Measurements from ENCODE around the gene MAP2K2. TPM values are rescaled to one million over a fixed set of nuclear protein-coding genes. Genes with fewer than 3 reads are reported as not detected.

Gene MAP2K2
- total and polyA plus RNA-seq, 2 donors (not counting 3 experiments of a cell fraction or from before 2014, with no cell fraction given), result 126 to 171 TPM

- H3K79me2 ChIP-seq (ENCODE audit: control insufficient read depth, insufficient read depth, low read length), result no peaks in the 10 kb centered on the region
- no peak for DNase-seq (ENCODE audit: low read depth, low spot score)
- no peak overlapping the region for H3K27ac ChIP-seq (ENCODE audit: insufficient read depth, low read depth, low read length)
- no TSS peak for BruUV-seq (replicated peaks)
- no peaks in the 10 kb centered on the region for H3K36me3 ChIP-seq (ENCODE audit: control insufficient read depth in 2 of 2, extremely low read depth in 1 of 2, insufficient read depth in 2 of 2, low read length in 2 of 2)
- H3K4me3 ChIP-seq (replicated peaks in 1 of 3; ENCODE audit: insufficient read depth in 1 of 3, low read depth in 1 of 3, low read length in 3 of 3), result no peak overlapping the region
- H2AFZ ChIP-seq (ENCODE audit: low read depth, low read length), result no peak overlapping the region
- H3K4me1 ChIP-seq (ENCODE audit: control insufficient read depth, extremely low read depth, insufficient read depth, low read length), result no peaks in the 10 kb centered on the region
- H3K9me1 ChIP-seq (replicated peaks; ENCODE audit: control insufficient read depth, extremely low read depth, insufficient read depth, low read length), result no peaks in the 10 kb centered on the region
- intact Hi-C loops (cut with micrococcal nuclease) (no loop called here), dilution Hi-C loops (cut with MboI; ENCODE audit: extremely low pct_ligation_motif_present, low sequenced_read_pairs) (no loop called here)
- POLR2A ChIA-PET, result no interaction called here
- CTCF ChIA-PET, result interaction anchor here (1.1 to 1.4 kb wide), 3 partner anchors 13 to 29 kb away, joined by 3 to 4 read pairs (median 3); no protein-coding TSS in a partner anchor
- TF ChIP-seq GATA2 (IDR thresholded peaks at IDR 0.05; ENCODE audit: insufficient read depth, insufficient read length, low read depth, low read length) (no peak), FOS (IDR thresholded peaks at IDR 0.05; ENCODE audit: borderline replicate concordance, insufficient read depth, low read length) (no peak)
- H3K9ac ChIP-seq (replicated peaks; ENCODE audit: extremely low read depth, insufficient read depth, low read length), result no peak overlapping the region
- no peak for FAIRE-seq
- peaks cover 0 to 2% of the 10 kb centered on the region in 2 experiments for H3K27me3 ChIP-seq (ENCODE audit: control insufficient read depth in 2 of 2, insufficient read depth in 2 of 2, low read length in 2 of 2)
- no peaks in the 10 kb centered on the region for H4K20me1 ChIP-seq (replicated peaks; ENCODE audit: control insufficient read depth, extremely low read depth, insufficient read depth, low read length)
- no peaks in the 10 kb centered on the region for H3K9me3 ChIP-seq (replicated peaks; ENCODE audit: control insufficient read depth, insufficient read depth, low read length)
- no peak overlapping the region for H3K4me2 ChIP-seq (ENCODE audit: insufficient read depth, low read length)
Observed at GRCh38 chr19:4172861-4173473, 49.0 kb upstream of the MAP2K2 start.

- Histone ChIP-seq H3K4me1 (ENCODE audit: control insufficient read depth, extremely low read depth, insufficient read depth, low read length) (no peaks in the 10 kb centered on the region), H3K27ac (ENCODE audit: insufficient read depth, low read depth, low read length) (no peak overlapping the region), H3K9me3 (replicated peaks; ENCODE audit: control insufficient read depth, insufficient read depth, low read length) (no peaks in the 10 kb centered on the region), H3K9ac (replicated peaks; ENCODE audit: extremely low read depth, insufficient read depth, low read length) (no peak overlapping the region), H3K4me2 (ENCODE audit: insufficient read depth, low read length) (no peak overlapping the region), H2AFZ (ENCODE audit: low read depth, low read length) (no peak overlapping the region), H3K27me3 (ENCODE audit: control insufficient read depth in 2 of 2, insufficient read depth in 2 of 2, low read length in 2 of 2) (peaks cover 0 to 2% of the 10 kb centered on the region in 2 experiments), H3K4me3 (replicated peaks in 1 of 3; ENCODE audit: insufficient read depth in 1 of 3, low read depth in 1 of 3, low read length in 3 of 3) (no peak overlapping the region), H3K9me1 (replicated peaks; ENCODE audit: control insufficient read depth, extremely low read depth, insufficient read depth, low read length) (no peaks in the 10 kb centered on the region), H3K79me2 (ENCODE audit: control insufficient read depth, insufficient read depth, low read length) (no peaks in the 10 kb centered on the region), H3K36me3 (ENCODE audit: control insufficient read depth in 2 of 2, extremely low read depth in 1 of 2, insufficient read depth in 2 of 2, low read length in 2 of 2) (no peaks in the 10 kb centered on the region), H4K20me1 (replicated peaks; ENCODE audit: control insufficient read depth, extremely low read depth, insufficient read depth, low read length) (no peaks in the 10 kb centered on the region)
- ChIA-PET POLR2A (interaction anchor here (0.6 kb wide), 1 partner anchor 1625 kb away, joined by 3 read pairs; no protein-coding TSS in a partner anchor), CTCF (interaction anchor here (0.8 kb wide), 1 partner anchor 31 kb away, joined by 5 read pairs; no protein-coding TSS in a partner anchor)
- no peak for DNase-seq (ENCODE audit: low read depth, low spot score)
- dilution Hi-C loops (cut with MboI; ENCODE audit: extremely low pct_ligation_motif_present, low sequenced_read_pairs), result no loop called here
- FAIRE-seq, result no peak
- BruUV-seq (replicated peaks), result no TSS peak
- TF ChIP-seq POLR2A (IDR thresholded peaks at IDR 0.05; ENCODE audit: low read depth, low read length) (no peak), EZH2 (IDR thresholded peaks at IDR 0.05; ENCODE audit: borderline replicate concordance, low read depth, low read length, severe bottlenecking) (no peak), FOS (IDR thresholded peaks at IDR 0.05; ENCODE audit: borderline replicate concordance, insufficient read depth, low read length) (no peak), MAX (IDR thresholded peaks at IDR 0.05; ENCODE audit: insufficient read depth, insufficient read length) (no peak), CTCF (IDR thresholded peaks at IDR 0.05; ENCODE audit: extremely low read depth in 1 of 2, insufficient read depth in 1 of 2, low read depth in 1 of 2, low read length in 2 of 2) (no peak), JUN (IDR thresholded peaks at IDR 0.05; ENCODE audit: borderline replicate concordance, insufficient read depth, insufficient read length, low read depth) (no peak), GATA2 (IDR thresholded peaks at IDR 0.05; ENCODE audit: insufficient read depth, insufficient read length, low read depth, low read length) (no peak), POLR2AphosphoS5 (IDR thresholded peaks at IDR 0.05; ENCODE audit: insufficient read depth, low read depth, low read length) (no peak), MYC (IDR thresholded peaks at IDR 0.05; ENCODE audit: low read depth, low read length) (no peak)
- intact Hi-C loops (cut with micrococcal nuclease), result no loop called here
Observed at GRCh38 chr19:4171676-4172075, 47.8 kb upstream of the MAP2K2 start.

Data from endothelial cell of umbilical vein (primary cell).